ENCODE measurements around the gene EPN2.
A peak's percentile ranks its signal among the peaks of the same experiment; 100 is the strongest.

The EPN2 gene

GRCh38 chr17:19365833-19366636 is 128.9 kb downstream of the EPN2 start:
- no peak for DNase-seq (ENCODE audit: low read depth in 3 of 3)

GRCh38 chr17:19366637-19366972 is 129.4 kb downstream of the EPN2 start:
- no peak for DNase-seq (ENCODE audit: low read depth in 3 of 3)

- no peak for DNase-seq (ENCODE audit: low read depth in 3 of 3)
Observed at GRCh38 chr17:19368229-19368628, 131.1 kb downstream of the EPN2 start.

GRCh38 chr17:19369107-19369778 is 132.1 kb downstream of the EPN2 start:
- DNase-seq (ENCODE audit: low read depth in 3 of 3), result no peak

- DNase-seq (ENCODE audit: low read depth in 3 of 3), result no peak
Observed at GRCh38 chr17:19369846-19370492, 132.8 kb downstream of the EPN2 start.

- no peak for DNase-seq (ENCODE audit: low read depth in 3 of 3)
Observed at GRCh38 chr17:19370493-19370960, 133.4 kb downstream of the EPN2 start.

GRCh38 chr17:19371259-19372010 is 134.3 kb downstream of the EPN2 start:
- no peak for DNase-seq (ENCODE audit: low read depth in 3 of 3)

GRCh38 chr17:19372011-19372370 is 134.8 kb downstream of the EPN2 start:
- no peak for DNase-seq (ENCODE audit: low read depth in 3 of 3)

GRCh38 chr17:19372439-19372838 is 135.3 kb downstream of the EPN2 start:
- DNase-seq (ENCODE audit: low read depth in 3 of 3), result no peak

GRCh38 chr17:19372866-19373504 is 135.8 kb downstream of the EPN2 start:
- no peak for DNase-seq (ENCODE audit: low read depth in 3 of 3)

GRCh38 chr17:19374136-19374535 is 137.0 kb downstream of the EPN2 start:
- no peak for DNase-seq (ENCODE audit: low read depth in 3 of 3)

- DNase-seq (ENCODE audit: low read depth in 3 of 3), result no peak
Observed at GRCh38 chr17:19375732-19376131, 138.6 kb downstream of the EPN2 start.

GRCh38 chr17:19376811-19377210 is 139.6 kb downstream of the EPN2 start:
- DNase-seq (ENCODE audit: low read depth in 3 of 3), result no peak

- peak; percentile 86 to 96 (median 90) for DNase-seq (ENCODE audit: low read depth in 3 of 3)
Observed at GRCh38 chr17:19377602-19378415, 140.6 kb downstream of the EPN2 start.

GRCh38 chr17:19378416-19379360 is 141.5 kb downstream of the EPN2 start, which contains the start of gene MAPK7:
Gene MAPK7 (plus strand): TSS chr17:19378498. CDS start chr17:19378901, 403 bp downstream.
- no peak for DNase-seq (ENCODE audit: low read depth in 3 of 3)

- no peak for DNase-seq (ENCODE audit: low read depth in 3 of 3)
Observed at GRCh38 chr17:19379361-19380065, 142.3 kb downstream of the EPN2 start.

- DNase-seq (ENCODE audit: low read depth in 3 of 3), result no peak
Observed at GRCh38 chr17:19380481-19381301, 143.5 kb downstream of the EPN2 start.

- DNase-seq (ENCODE audit: low read depth in 3 of 3), result no peak
Observed at GRCh38 chr17:19381361-19381740, 144.2 kb downstream of the EPN2 start.

Data from stimulated activated CD4-positive, alpha-beta T cell treated with anti-CD3 and anti-CD28 coated beads, TNF-alpha, amount 100 ng/mL, for 24 hours (primary cell).